Esophagus squamous epithelium (tissue), 5 donors: Measurements from ENCODE around the gene SYTL3. TPM values are rescaled to one million over a fixed set of nuclear protein-coding genes. Genes with fewer than 3 reads are reported as not detected.

Experiments
- DNase-seq: peaks from one replicate; lab custom pipeline; 2025; lab: John Stamatoyannopoulos, UW
- H3K27ac ChIP-seq, 4 donors: fragments of 200-600 bp; sonication (generic); one replicate each; pipeline ENCODE4 v1.5.1; 2016 to 2019; ENCODE audit warnings: mild to moderate bottlenecking in 1 of 4
- H3K27me3 ChIP-seq, 4 donors: fragments of 200-600 bp; sonication (generic); 1 replicate in 3 of 4; 2 replicates in 1 of 4; pipeline versions ENCODE4 v1.5.1 to v1.6.0; 2017 to 2021; ENCODE audit warnings: antibody characterized with exemption in 1 of 4
- H3K36me3 ChIP-seq, 3 donors: fragments of 200-600 bp; sonication (generic); one replicate each; pipeline ENCODE4 v1.5.1; 2016 to 2019
- H3K4me1 ChIP-seq, 3 donors: fragments of 200-600 bp; sonication (generic); one replicate each; pipeline ENCODE4 v1.5.1; 2017 to 2019
- H3K4me3 ChIP-seq, 4 donors: fragments of 200-600 bp; sonication (generic); 1 replicate in 3 of 4; 2 replicates in 1 of 4; pipeline ENCODE4 v1.5.1; 2016 to 2019; ENCODE audit warnings: mild to moderate bottlenecking in 2 of 4, moderate library complexity in 1 of 4
- H3K9me3 ChIP-seq, 3 donors: fragments of 200-600 bp; sonication (generic); one replicate each; pipeline ENCODE4 v1.5.1; 2016 to 2019
- POLR2A ChIP-seq, 4 donors: fragments of 450-650 bp; IDR thresholded peaks; one replicate each; pipeline ENCODE4 v1.6.1; 2017; ENCODE audit warnings: antibody characterized with exemption in 4 of 4, mild to moderate bottlenecking in 4 of 4, moderate library complexity in 3 of 4
- WGBS, 2 donors: methylation state at CpG; one replicate each; pipeline ENCODE4 v1.1.5; 2018; 5-methylcytosine and 5-hydroxymethylcytosine counted together
- intact Hi-C: fragments of 100-400 bp; cut with DNase I; formaldehyde crosslinking; loops from one replicate; pipeline ENCODE4 v1.15.0; 2022
- total RNA-seq, 4 donors: library from RNA; depleted of rRNA; stranded (reverse); fragments of >200 nt; gene quantifications; one replicate each; pipeline ENCODE4 v1.1.0, GENCODE V29; 2016
- TF ChIP-seq, protein P1 (sequence below), 6 experiments: fragments of 450-650 bp in 4 of 6; fragments of 200-600 bp in 2 of 6; sonication (generic) in 2 of 6; IDR thresholded peaks; one replicate each; pipeline ENCODE4 v1.5.1; 2016 to 2019; ENCODE audit warnings: antibody characterized with exemption in 6 of 6, mild to moderate bottlenecking in 4 of 6, moderate library complexity in 4 of 6
- donor health status: DM: yes; HTN: yes; CAD: no.

SYTL3 gene
- total RNA-seq, 4 donors from 2014 or later, result 1.6 to 8.0 (median 3.0) TPM

GRCh38 chr6:158769234-158769770 is 119.4 kb downstream of the SYTL3 start:
- WGBS, 2 donors, result 92 to 95% methylated on average over 9 to 13 of the region's 13 CpGs
- H3K4me1 ChIP-seq, result peaks cover 11 to 35% (median 19%) of the 10 kb centered on the region in 3 donors
- no peaks in the 10 kb centered on the region for H3K27me3 ChIP-seq
- TF ChIP-seq, protein P1, sequence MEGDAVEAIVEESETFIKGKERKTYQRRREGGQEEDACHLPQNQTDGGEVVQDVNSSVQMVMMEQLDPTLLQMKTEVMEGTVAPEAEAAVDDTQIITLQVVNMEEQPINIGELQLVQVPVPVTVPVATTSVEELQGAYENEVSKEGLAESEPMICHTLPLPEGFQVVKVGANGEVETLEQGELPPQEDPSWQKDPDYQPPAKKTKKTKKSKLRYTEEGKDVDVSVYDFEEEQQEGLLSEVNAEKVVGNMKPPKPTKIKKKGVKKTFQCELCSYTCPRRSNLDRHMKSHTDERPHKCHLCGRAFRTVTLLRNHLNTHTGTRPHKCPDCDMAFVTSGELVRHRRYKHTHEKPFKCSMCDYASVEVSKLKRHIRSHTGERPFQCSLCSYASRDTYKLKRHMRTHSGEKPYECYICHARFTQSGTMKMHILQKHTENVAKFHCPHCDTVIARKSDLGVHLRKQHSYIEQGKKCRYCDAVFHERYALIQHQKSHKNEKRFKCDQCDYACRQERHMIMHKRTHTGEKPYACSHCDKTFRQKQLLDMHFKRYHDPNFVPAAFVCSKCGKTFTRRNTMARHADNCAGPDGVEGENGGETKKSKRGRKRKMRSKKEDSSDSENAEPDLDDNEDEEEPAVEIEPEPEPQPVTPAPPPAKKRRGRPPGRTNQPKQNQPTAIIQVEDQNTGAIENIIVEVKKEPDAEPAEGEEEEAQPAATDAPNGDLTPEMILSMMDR (IDR thresholded peaks at IDR 0.05), result no peak
- TF ChIP-seq POLR2A (IDR thresholded peaks at IDR 0.05), result no peak
- no peak overlapping the region for H3K27ac ChIP-seq
- no peak for DNase-seq
- intact Hi-C loops, result no loop called here
- no peaks in the 10 kb centered on the region for H3K9me3 ChIP-seq
- peaks cover 73 to 96% (median 75%) of the 10 kb centered on the region in 3 donors for H3K36me3 ChIP-seq
- H3K4me3 ChIP-seq, result no peak overlapping the region

GRCh38 chr6:158769771-158770432 is 120.0 kb downstream of the SYTL3 start:
- Histone ChIP-seq H3K36me3 (peaks cover 67 to 96% (median 70%) of the 10 kb centered on the region in 3 donors), H3K27me3 (no peaks in the 10 kb centered on the region), H3K27ac (peak overlapping the region in 2 of 4 donors; percentile 85 to 88), H3K9me3 (no peaks in the 10 kb centered on the region), H3K4me3 (no peak overlapping the region), H3K4me1 (peaks cover 13 to 39% (median 19%) of the 10 kb centered on the region in 3 donors)
- TF ChIP-seq, protein P1 (IDR thresholded peaks at IDR 0.05), result no peak
- TF ChIP-seq POLR2A (IDR thresholded peaks at IDR 0.05), result no peak
- intact Hi-C loops, result no loop called here
- DNase-seq, result no peak
- 92 to 95% methylated on average over 10 to 13 of the region's 18 CpGs for WGBS, 2 donors

DNA sequence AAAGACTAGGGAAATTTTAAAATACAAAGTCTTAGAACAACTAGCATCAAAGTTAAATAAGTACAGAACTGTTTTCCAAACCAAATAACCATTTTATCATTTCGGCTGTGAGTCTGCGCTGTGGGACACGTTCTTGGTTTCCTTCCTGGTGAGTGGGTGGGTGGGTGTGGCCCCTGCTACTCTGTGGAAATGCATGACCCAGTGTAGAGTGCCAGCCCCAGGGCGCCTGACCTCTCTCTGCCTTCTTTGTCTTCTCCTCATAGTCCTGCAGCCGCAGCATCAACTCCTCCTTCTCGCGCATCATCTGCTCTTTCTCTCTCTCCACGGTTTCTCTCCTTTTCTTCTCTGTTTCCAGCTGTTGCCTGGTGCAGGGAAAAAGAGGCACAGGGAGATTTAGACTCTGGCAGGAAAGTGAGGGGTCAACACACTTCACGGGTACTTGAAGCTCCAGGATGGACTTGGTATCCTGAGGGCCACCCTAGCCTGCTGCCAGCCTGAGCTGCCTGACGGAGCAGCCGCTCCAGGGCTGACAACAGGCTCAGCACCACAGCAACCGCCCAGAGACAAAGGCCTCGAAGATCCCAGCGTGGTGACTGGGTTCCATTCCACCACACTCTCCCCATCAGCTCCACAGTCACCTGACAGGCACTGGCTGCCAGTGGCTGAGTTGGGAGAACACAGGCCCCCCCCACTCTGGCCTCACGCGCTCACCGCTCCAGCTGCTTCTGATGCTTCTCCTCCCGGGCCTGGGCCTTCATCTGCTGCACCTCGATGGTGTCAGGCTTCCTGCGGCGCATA is 120.9 kb downstream of the SYTL3 start:
- no peak overlapping the region for H3K4me3 ChIP-seq
- intact Hi-C loops, result no loop called here
- peaks cover 59 to 96% (median 67%) of the 10 kb centered on the region in 3 donors for H3K36me3 ChIP-seq
- peak overlapping the region in 3 of 4 donors; percentile 22 to 88 (median 85) for H3K27ac ChIP-seq
- no peaks in the 10 kb centered on the region for H3K27me3 ChIP-seq
- WGBS, 2 donors, result 73 to 89% methylated on average over 13 to 21 of the region's 21 CpGs
- DNase-seq, result no peak
- TF ChIP-seq, protein P1 (IDR thresholded peaks at IDR 0.05), result no peak
- TF ChIP-seq POLR2A (IDR thresholded peaks at IDR 0.05), result no peak
- peaks cover 13 to 44% (median 19%) of the 10 kb centered on the region in 3 donors for H3K4me1 ChIP-seq
- H3K9me3 ChIP-seq, result no peaks in the 10 kb centered on the region

GRCh38 chr6:158771399-158772152 is 121.7 kb downstream of the SYTL3 start:
- no peaks in the 10 kb centered on the region for H3K9me3 ChIP-seq
- no peaks in the 10 kb centered on the region for H3K27me3 ChIP-seq
- peak overlapping the region; percentile 76 to 88 (median 84) for H3K27ac ChIP-seq
- 88 to 89% methylated on average over 13 to 15 of the region's 16 CpGs for WGBS, 2 donors
- no peak for TF ChIP-seq POLR2A (IDR thresholded peaks at IDR 0.05)
- TF ChIP-seq, protein P1 (IDR thresholded peaks at IDR 0.05), result no peak
- H3K4me1 ChIP-seq, result peaks cover 13 to 44% (median 19%) of the 10 kb centered on the region in 3 donors
- intact Hi-C loops, result no loop called here
- peaks cover 63 to 96% (median 68%) of the 10 kb centered on the region in 3 donors for H3K36me3 ChIP-seq
- no peak for DNase-seq
- no peak overlapping the region for H3K4me3 ChIP-seq
